Upper lobe of left lung (tissue), 6 donors: ENCODE data around the gene CD300LB. TPM values are rescaled to one million over a fixed set of nuclear protein-coding genes. Genes with fewer than 3 reads are reported as not detected.
A peak's percentile ranks its signal among the peaks of the same experiment; 100 is the strongest.

Source experiments
- ATAC-seq, 2 donors: fragments of 200-7000 bp; cut with Tn5 transposase; one replicate each; pipeline ENCODE4 v1.9.1; 2022; ENCODE audit warnings: mild to moderate bottlenecking in 2 of 2, moderate library complexity in 2 of 2; ENCODE audit not compliant: low FRiP score in 2 of 2
- DNase-seq, 2 donors: peaks; one replicate each; pipeline ENCODE4 v3.0.0-alpha.2; 2019 to 2020
- H3K27ac ChIP-seq, 4 donors: fragments of 200-600 bp; sonication (generic); one replicate each; pipeline ENCODE4 v1.5.1; 2016 to 2019
- H3K27me3 ChIP-seq, 4 donors: fragments of 200-600 bp; sonication (generic); one replicate each; pipeline ENCODE4 v1.5.1; 2017 to 2019
- H3K36me3 ChIP-seq, 4 donors: fragments of 200-600 bp; sonication (generic); one replicate each; pipeline ENCODE4 v1.5.1; 2016 to 2019
- H3K4me1 ChIP-seq, 4 donors: fragments of 200-600 bp; sonication (generic); one replicate each; pipeline ENCODE4 v1.5.1; 2018 to 2019
- H3K4me3 ChIP-seq, 4 donors: fragments of 200-600 bp; sonication (generic); one replicate each; pipeline ENCODE4 v1.5.1; 2017 to 2019; ENCODE audit warnings: mild to moderate bottlenecking in 2 of 4, moderate library complexity in 1 of 4
- H3K9me3 ChIP-seq, 4 donors: fragments of 200-600 bp; sonication (generic); one replicate each; pipeline ENCODE4 v1.5.1; 2018 to 2019
- CTCF ChIP-seq, 6 experiments: fragments of 450-650 bp in 4 of 6; fragments of 200-600 bp in 2 of 6; sonication (generic) in 2 of 6; IDR thresholded peaks; one replicate each; pipeline ENCODE4 v1.5.1; 2016 to 2019; ENCODE audit warnings: antibody characterized with exemption in 6 of 6
- EP300 ChIP-seq, 4 donors: sonication (generic); formaldehyde crosslinking; IDR thresholded peaks; one replicate each; pipeline ENCODE4 v1.5.1; 2017; ENCODE audit warnings: antibody characterized with exemption in 4 of 4, control low read depth in 2 of 4
- POLR2A ChIP-seq, 4 donors: fragments of 450-650 bp; IDR thresholded peaks; one replicate each; pipeline ENCODE4 v1.5.1; 2016 to 2017; ENCODE audit warnings: antibody characterized with exemption in 4 of 4, mild to moderate bottlenecking in 2 of 4
- POLR2AphosphoS5 ChIP-seq, 2 donors: sonication (generic); formaldehyde crosslinking; IDR thresholded peaks; one replicate each; pipeline ENCODE4 v1.5.1; 2017; ENCODE audit warnings: antibody characterized with exemption in 2 of 2
- WGBS, 2 donors: methylation state at CpG; one replicate each; pipeline ENCODE4 v1.1.5; 2017 to 2018; 5-methylcytosine and 5-hydroxymethylcytosine counted together
- total RNA-seq, 6 donors: library from RNA; depleted of rRNA in 4 of 6; stranded (reverse); fragments of >200 nt in 4 of 6; gene quantifications; one replicate each; pipeline versions ENCODE4 v1.1.0 to v1.2.1, GENCODE V29; 2016 to 2021
- donor health status: DM: no; HTN: no; CAD: no; lungs with moderate emphysema.
- donor health status: DM: no; HTN: yes; CAD: no; lungs with severe emphysema.

Gene CD300LB
- total RNA-seq, 6 donors from 2014 or later = 0.49 to 3.1 (median 1.5) TPM

- Histone ChIP-seq H3K4me3 (no peak within 1 kb of the TSS), H3K36me3 (no peaks in the 10 kb centered on the region), H3K4me1 (peaks cover 0 to 4% (median 1%) of the 10 kb centered on the region in 4 donors), H3K9me3 (no peaks in the 10 kb centered on the region), H3K27me3 (no peaks in the 10 kb centered on the region), H3K27ac (peak within 1 kb of the TSS in 1 of 4 donors; percentile 23)
- DNase-seq (no peak), ATAC-seq (no peak)
- no peak for TF ChIP-seq CTCF (IDR thresholded peaks at IDR 0.05)
- peak in 1 of 4 donors; percentile 16 for TF ChIP-seq POLR2A (IDR thresholded peaks at IDR 0.05)
- 77 to 78% methylated on average over 1 to 2 of the region's 2 CpGs for WGBS, 2 donors
Measured at GRCh38 chr17:74567397-74567796, 36.1 kb upstream of the CD300LB start, which contains the start of gene CD300H. Gene CD300H (minus strand): TSS chr17:74567509.

GRCh38 chr17:74566132-74566753 lies 35.0 kb upstream of the CD300LB start:
- no peak overlapping the region for H3K4me3 ChIP-seq
- DNase-seq (peak in 1 of 2 donors; percentile 42), ATAC-seq (no peak)
- 28 to 34% methylated on average over 9 of the region's 9 CpGs for WGBS, 2 donors
- H3K27ac ChIP-seq = no peak overlapping the region
- no peaks in the 10 kb centered on the region for H3K27me3 ChIP-seq
- TF ChIP-seq POLR2AphosphoS5 (IDR thresholded peaks at IDR 0.05) (no peak), CTCF (IDR thresholded peaks at IDR 0.05) (peak in 5 of 6 experiments; percentile 22 to 46 (median 33)), POLR2A (IDR thresholded peaks at IDR 0.05) (no peak)
- H3K9me3 ChIP-seq = no peaks in the 10 kb centered on the region
- peaks cover 0 to 4% (median 1%) of the 10 kb centered on the region in 4 donors for H3K4me1 ChIP-seq
- H3K36me3 ChIP-seq = no peaks in the 10 kb centered on the region

GRCh38 chr17:74565126-74565525 lies 33.9 kb upstream of the CD300LB start:
- no peak for TF ChIP-seq CTCF (IDR thresholded peaks at IDR 0.05)
- TF ChIP-seq POLR2AphosphoS5 (IDR thresholded peaks at IDR 0.05) = no peak
- TF ChIP-seq POLR2A (IDR thresholded peaks at IDR 0.05) = no peak
- no peak for TF ChIP-seq EP300 (IDR thresholded peaks at IDR 0.05)
- Histone ChIP-seq H3K27me3 (no peaks in the 10 kb centered on the region), H3K36me3 (no peaks in the 10 kb centered on the region), H3K9me3 (no peaks in the 10 kb centered on the region), H3K27ac (no peak overlapping the region), H3K4me1 (peaks cover 0 to 4% (median 1%) of the 10 kb centered on the region in 4 donors), H3K4me3 (no peak overlapping the region)
- WGBS, 2 donors = 37 to 67% methylated on average over 5 of the region's 5 CpGs
- ATAC-seq (no peak), DNase-seq (no peak)

- 81 to 93% methylated on average over 1 of the region's 1 CpG for WGBS, 2 donors
- no peaks in the 10 kb centered on the region for H3K9me3 ChIP-seq
- no peak overlapping the region for H3K27ac ChIP-seq
- DNase-seq = no peak
- TF ChIP-seq CTCF (IDR thresholded peaks at IDR 0.05) = no peak
- TF ChIP-seq POLR2AphosphoS5 (IDR thresholded peaks at IDR 0.05) = no peak
- no peak for TF ChIP-seq POLR2A (IDR thresholded peaks at IDR 0.05)
- TF ChIP-seq EP300 (IDR thresholded peaks at IDR 0.05) = no peak
- no peaks in the 10 kb centered on the region for H3K4me1 ChIP-seq
- H3K4me3 ChIP-seq = no peak overlapping the region
- H3K27me3 ChIP-seq = no peaks in the 10 kb centered on the region
- no peaks in the 10 kb centered on the region for H3K36me3 ChIP-seq
- ATAC-seq = no peak
Measured at GRCh38 chr17:74563358-74563757, 32.1 kb upstream of the CD300LB start.

- WGBS, 2 donors = 50 to 53% methylated on average over 3 of the region's 3 CpGs
- Histone ChIP-seq H3K9me3 (no peaks in the 10 kb centered on the region), H3K36me3 (no peaks in the 10 kb centered on the region), H3K27ac (no peak overlapping the region), H3K4me3 (no peak overlapping the region), H3K27me3 (no peaks in the 10 kb centered on the region), H3K4me1 (no peaks in the 10 kb centered on the region)
- TF ChIP-seq CTCF (IDR thresholded peaks at IDR 0.05) (no peak), EP300 (IDR thresholded peaks at IDR 0.05) (no peak), POLR2AphosphoS5 (IDR thresholded peaks at IDR 0.05) (no peak), POLR2A (IDR thresholded peaks at IDR 0.05) (no peak)
- ATAC-seq (no peak), DNase-seq (no peak)
Measured at GRCh38 chr17:74561586-74561985, 30.3 kb upstream of the CD300LB start.
